IMR-90 (cell line): ENCODE data around the gene NFX1. TPM values are rescaled to one million over a fixed set of nuclear protein-coding genes. Genes with fewer than 3 reads are reported as not detected.

Experiments
- ATAC-seq: fragments of 200-7000 bp; cut with Tn5 transposase; 2 replicates; pipeline ENCODE4 v1.9.1; 2020; ENCODE audit warnings: low read depth, mild to moderate bottlenecking, moderate library complexity
- BruUV-seq: library from RNA; stranded (reverse); fragments of 400-500 nt; replicated peaks from 2 replicates; lab custom pipeline; 2021; lab: Mats Ljungman, UMichigan
- CTCF ChIA-PET: fragments of 300-600 bp; formaldehyde crosslinking; extraction: SDS; loops from one replicate; lab custom pipeline; 2021; ENCODE audit warnings: antibody characterized with exemption; lab: Yijun Ruan, JAX
- POLR2A ChIA-PET: fragments of 300-600 bp; sonication (Branson Sonifier 250); formaldehyde crosslinking; loops from one replicate; lab custom pipeline; 2022; ENCODE audit warnings: antibody characterized with exemption; ENCODE audit not compliant: unreplicated experiment; lab: Charles Lee
- DNase-seq: peaks from one replicate; pipeline ENCODE4 v3.0.0; 2013
- H2AFZ ChIP-seq: replicated peaks from 2 replicates; pipeline ENCODE3; 2013; ENCODE audit warnings: low read length, mild to moderate bottlenecking; ENCODE audit not compliant: poor library complexity
- H2AK5ac ChIP-seq: 2 replicates; pipeline ENCODE4 v1.6.1; 2013; ENCODE audit warnings: low read depth, low read length, inconsistent platforms
- H2AK9ac ChIP-seq: replicated peaks from 2 replicates; pipeline ENCODE3; 2013; ENCODE audit warnings: mild to moderate bottlenecking, low read depth, low read length, moderate library complexity; ENCODE audit not compliant: poor library complexity
- H2BK120ac ChIP-seq: 2 replicates; pipeline ENCODE4 v1.6.1; 2013; ENCODE audit warnings: low read depth, low read length, inconsistent platforms
- H2BK15ac ChIP-seq: 3 replicates; pipeline ENCODE4 v1.6.1; 2013; ENCODE audit warnings: low read depth, low read length, inconsistent platforms
- H2BK20ac ChIP-seq: 2 replicates; pipeline ENCODE4 v1.6.1; 2013; ENCODE audit warnings: low read depth, mild to moderate bottlenecking, inconsistent platforms, low read length, moderate library complexity
- H2BK5ac ChIP-seq: 2 replicates; pipeline ENCODE4 v1.6.1; 2013; ENCODE audit warnings: mild to moderate bottlenecking, low read depth, low read length, inconsistent platforms; ENCODE audit not compliant: poor library complexity, severe bottlenecking
- H3K14ac ChIP-seq: replicated peaks from 2 replicates; pipeline ENCODE4 v1.6.1; 2013; ENCODE audit warnings: low read depth, low read length, inconsistent platforms
- H3K18ac ChIP-seq: 2 replicates; pipeline ENCODE4 v1.6.1; 2013; ENCODE audit warnings: low read depth, low read length, control low read depth
- H3K23ac ChIP-seq: 2 replicates; pipeline ENCODE4 v1.6.1; 2013; ENCODE audit warnings: low read depth, low read length, inconsistent platforms
- H3K27ac ChIP-seq: 2 replicates; pipeline ENCODE4 v1.5.1; 2013; ENCODE audit warnings: mild to moderate bottlenecking, control low read depth, low read length; ENCODE audit not compliant: insufficient read depth
- H3K27me3 ChIP-seq: 2 replicates; pipeline ENCODE4 v1.6.1; 2013; ENCODE audit warnings: low read length; ENCODE audit not compliant: control insufficient read depth, insufficient read depth
- H3K36me3 ChIP-seq: 2 replicates; pipeline ENCODE4 v1.6.1; 2013; ENCODE audit warnings: low read length, mixed read lengths; ENCODE audit not compliant: control insufficient read depth, insufficient read depth
- H3K4ac ChIP-seq: 2 replicates; pipeline ENCODE4 v1.6.1; 2013; ENCODE audit warnings: low read depth, low read length, inconsistent platforms
- H3K4me1 ChIP-seq: 2 replicates; pipeline ENCODE4 v1.6.1; 2013; ENCODE audit warnings: low read length, mixed read lengths; ENCODE audit not compliant: control insufficient read depth, insufficient read depth
- H3K4me2 ChIP-seq: 2 replicates; pipeline ENCODE4 v1.6.1; 2013; ENCODE audit warnings: low read depth, mild to moderate bottlenecking, control low read depth, low read length, moderate library complexity
- H3K4me3 ChIP-seq: 2 replicates; pipeline ENCODE4 v1.5.1; 2013; ENCODE audit warnings: low read depth, mild to moderate bottlenecking, control low read depth, low read length, moderate library complexity; ENCODE audit not compliant: insufficient read depth
- H3K56ac ChIP-seq: 2 replicates; pipeline ENCODE4 v1.6.1; 2013; ENCODE audit warnings: low read length, inconsistent platforms; ENCODE audit not compliant: insufficient read depth; ENCODE audit errors: extremely low read depth
- H3K79me1 ChIP-seq, 2 experiments: 2 replicates each; pipeline ENCODE4 v1.6.1; 2013; ENCODE audit warnings: low read length in 2 of 2, inconsistent platforms in 1 of 2, low read depth in 1 of 2
- H3K9ac ChIP-seq: 2 replicates; pipeline ENCODE4 v1.6.1; 2013; ENCODE audit warnings: low read depth, low read length, control low read depth
- H3K9me1 ChIP-seq: 2 replicates; pipeline ENCODE4 v1.6.1; 2013; ENCODE audit warnings: low read length, inconsistent platforms; ENCODE audit not compliant: insufficient read depth
- H3K9me3 ChIP-seq: 2 replicates; pipeline ENCODE4 v1.6.1; 2013; ENCODE audit warnings: low read length; ENCODE audit not compliant: control insufficient read depth, insufficient read depth
- H4K20me1 ChIP-seq: 2 replicates; pipeline ENCODE4 v1.6.1; 2013; ENCODE audit warnings: low read length, inconsistent platforms; ENCODE audit not compliant: insufficient read depth
- H4K5ac ChIP-seq: 2 replicates; pipeline ENCODE4 v1.6.1; 2013; ENCODE audit warnings: mild to moderate bottlenecking, low read depth, low read length, control low read depth
- H4K8ac ChIP-seq, 2 experiments: 2 replicates each; pipeline ENCODE4 v1.6.1; 2013; ENCODE audit warnings: low read depth in 2 of 2, low read length in 2 of 2, control low read depth in 1 of 2, inconsistent platforms in 1 of 2
- H4K91ac ChIP-seq: 2 replicates; pipeline ENCODE4 v1.6.1; 2013; ENCODE audit warnings: low read depth, low read length, inconsistent platforms; ENCODE audit not compliant: insufficient read depth
- POLR2A ChIP-seq: IDR thresholded peaks from 2 replicates; pipeline ENCODE4 v1.6.1; 2012; ENCODE audit warnings: mild to moderate bottlenecking, low read depth, low read length
- WGBS, 2 experiments: methylation state at CpG; one replicate each; pipeline versions ENCODE4 v1.1.5 to v1.1.7; 2013; ENCODE audit warnings: missing lambda C conversion rate in 2 of 2; ENCODE audit not compliant: insufficient read length in 1 of 2; ENCODE audit errors: extremely low coverage in 2 of 2; 5-methylcytosine and 5-hydroxymethylcytosine counted together
- dilution Hi-C: fragments of 300-500 bp; cut with HindIII; formaldehyde crosslinking; loops from one replicate; pipeline ENCODE4 v1.14.3; 2018; ENCODE audit warnings: low sequenced_read_pairs; ENCODE audit not compliant: unreplicated experiment
- in situ Hi-C: fragments of 300-500 bp; cut with MboI; formaldehyde crosslinking; loops from 3 replicates; pipeline ENCODE4 v1.14.3; 2019; ENCODE audit warnings: low sequenced_read_pairs, inconsistent platforms, mixed read lengths
- intact Hi-C: fragments of 100-400 bp; cut with micrococcal nuclease; formaldehyde crosslinking; loops from 2 replicates; pipeline ENCODE4 v1.10.0; 2022
- polyA plus RNA-seq, 3 experiments: library from polyadenylated mRNA; depleted of rRNA; stranded (reverse); fragments of >200 nt; gene quantifications; 2 replicates each; pipeline ENCODE4 v1.2.3, GENCODE V29; 2012; ENCODE audit warnings: low replicate concordance in 1 of 3
- total RNA-seq: library from RNA; depleted of rRNA; stranded (reverse); fragments of >200 nt; gene quantifications from 2 replicates; pipeline ENCODE4 v1.2.3, GENCODE V29; 2012

The NFX1 gene
- total and polyA plus RNA-seq, 2 of the 4 experiments (the other 2 are of a cell fraction), result 27.0 to 36.0 TPM

DNA sequence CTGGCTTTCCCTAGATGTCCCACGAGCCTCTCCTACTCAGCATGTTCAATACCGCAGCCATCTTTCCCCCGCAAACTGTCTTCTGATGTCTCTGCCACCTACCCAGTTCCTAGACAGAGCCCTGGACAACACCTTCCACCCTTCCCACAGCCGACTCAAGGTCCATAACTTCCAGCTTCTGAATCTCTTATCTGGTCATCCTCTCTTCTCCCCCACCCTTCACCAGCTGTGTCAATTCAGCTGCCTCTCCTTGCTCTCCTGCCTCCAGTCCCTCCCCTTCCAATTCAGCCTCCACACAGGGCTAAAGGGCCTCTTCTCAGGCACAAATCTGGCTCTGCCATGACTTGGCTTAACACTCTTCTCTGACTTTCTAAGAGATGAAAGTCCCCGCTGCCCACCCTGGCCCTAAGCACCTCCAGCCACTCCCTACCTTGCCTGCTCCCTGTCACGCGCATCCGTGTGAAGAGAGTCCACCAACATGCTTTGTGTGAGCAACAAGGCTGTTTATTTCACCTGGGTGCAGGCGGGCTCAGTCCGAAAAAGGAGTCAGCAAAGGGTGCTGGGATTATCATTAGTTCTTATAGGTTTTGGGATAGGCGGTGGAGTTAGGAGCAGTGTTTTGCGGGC is 86.9 kb downstream of the NFX1 start:
- H2BK5ac ChIP-seq, result no peak overlapping the region
- no peaks in the 10 kb centered on the region for H3K9me3 ChIP-seq
- H2AK9ac ChIP-seq, result no peak overlapping the region
- H2AFZ ChIP-seq, result no peak overlapping the region
- H3K14ac ChIP-seq, result no peak overlapping the region
- no peak overlapping the region for H3K56ac ChIP-seq
- ChIA-PET POLR2A (no interaction called here), CTCF (no interaction called here)
- H3K9me1 ChIP-seq, result no peaks in the 10 kb centered on the region
- H3K4ac ChIP-seq, result no peak overlapping the region
- no peak overlapping the region for H2BK15ac ChIP-seq
- dilution Hi-C loops, result no loop called here
- WGBS, 2 experiments, result 92% methylated on average over 5 of the region's 12 CpGs; no CpG with 5 or more reads in 1 of the 2 experiments
- ATAC-seq (no peak), DNase-seq (no peak)
- no TSS peak for BruUV-seq
- no peak overlapping the region for H3K18ac ChIP-seq
- no peak overlapping the region for H3K4me2 ChIP-seq
- H4K20me1 ChIP-seq, result no peaks in the 10 kb centered on the region
- H3K79me1 ChIP-seq, result no peaks in the 10 kb centered on the region
- no peak overlapping the region for H4K91ac ChIP-seq
- H3K27me3 ChIP-seq, result no peaks in the 10 kb centered on the region
- intact Hi-C loops, result no loop called here
- no peak overlapping the region for H2BK120ac ChIP-seq
- H3K4me1 ChIP-seq, result 0 out of 2 replicates have a peak, but pooled peaks cover 2% of the 10 kb centered on the region
- H3K23ac ChIP-seq, result no peak overlapping the region
- no peak overlapping the region for H3K27ac ChIP-seq
- in situ Hi-C loops, result no loop called here
- no peak overlapping the region; the same call in 1 of the 2 replicates for H4K5ac ChIP-seq
- H3K4me3 ChIP-seq, result no peak overlapping the region
- peaks cover 2% of the 10 kb centered on the region; the same call in 1 of the 2 replicates for H3K36me3 ChIP-seq
- no peak overlapping the region for H3K9ac ChIP-seq
- TF ChIP-seq POLR2A, result no peak
- no peak overlapping the region for H4K8ac ChIP-seq
- no peak overlapping the region for H2BK20ac ChIP-seq
- 0 out of 2 replicates have a peak overlapping the region, but pooled peaks have one; percentile 15 for H2AK5ac ChIP-seq
